Measurements from ENCODE around the gene C1orf53.

GRCh38 chr1:197892684-197893083, 9.7 kb upstream of the C1orf53 start:
- TF ChIP-seq, protein P1, sequence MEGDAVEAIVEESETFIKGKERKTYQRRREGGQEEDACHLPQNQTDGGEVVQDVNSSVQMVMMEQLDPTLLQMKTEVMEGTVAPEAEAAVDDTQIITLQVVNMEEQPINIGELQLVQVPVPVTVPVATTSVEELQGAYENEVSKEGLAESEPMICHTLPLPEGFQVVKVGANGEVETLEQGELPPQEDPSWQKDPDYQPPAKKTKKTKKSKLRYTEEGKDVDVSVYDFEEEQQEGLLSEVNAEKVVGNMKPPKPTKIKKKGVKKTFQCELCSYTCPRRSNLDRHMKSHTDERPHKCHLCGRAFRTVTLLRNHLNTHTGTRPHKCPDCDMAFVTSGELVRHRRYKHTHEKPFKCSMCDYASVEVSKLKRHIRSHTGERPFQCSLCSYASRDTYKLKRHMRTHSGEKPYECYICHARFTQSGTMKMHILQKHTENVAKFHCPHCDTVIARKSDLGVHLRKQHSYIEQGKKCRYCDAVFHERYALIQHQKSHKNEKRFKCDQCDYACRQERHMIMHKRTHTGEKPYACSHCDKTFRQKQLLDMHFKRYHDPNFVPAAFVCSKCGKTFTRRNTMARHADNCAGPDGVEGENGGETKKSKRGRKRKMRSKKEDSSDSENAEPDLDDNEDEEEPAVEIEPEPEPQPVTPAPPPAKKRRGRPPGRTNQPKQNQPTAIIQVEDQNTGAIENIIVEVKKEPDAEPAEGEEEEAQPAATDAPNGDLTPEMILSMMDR (IDR thresholded peaks at IDR 0.05): no peak
- TF ChIP-seq NR1H2 (CRISPR knock-in tag; IDR thresholded peaks at IDR 0.05) (no peak), USF1 (CRISPR knock-in tag; IDR thresholded peaks at IDR 0.05) (no peak), NR2C2 (CRISPR knock-in tag; IDR thresholded peaks at IDR 0.05) (no peak), ATF1 (CRISPR knock-in tag; IDR thresholded peaks at IDR 0.05) (no peak), GABPB1 (CRISPR knock-in tag; IDR thresholded peaks at IDR 0.05) (no peak), ZBTB21 (CRISPR knock-in tag; IDR thresholded peaks at IDR 0.05; ENCODE audit: borderline replicate concordance) (no peak), TEAD4 (CRISPR knock-in tag; IDR thresholded peaks at IDR 0.05) (no peak), E2F4 (CRISPR knock-in tag; IDR thresholded peaks at IDR 0.05; ENCODE audit: borderline replicate concordance, low read depth) (no peak)
- TF ChIP-seq, protein P2, sequence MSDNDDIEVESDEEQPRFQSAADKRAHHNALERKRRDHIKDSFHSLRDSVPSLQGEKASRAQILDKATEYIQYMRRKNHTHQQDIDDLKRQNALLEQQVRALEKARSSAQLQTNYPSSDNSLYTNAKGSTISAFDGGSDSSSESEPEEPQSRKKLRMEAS (CRISPR knock-in tag; IDR thresholded peaks at IDR 0.05): no peak
- TF ChIP-seq, protein P3, sequence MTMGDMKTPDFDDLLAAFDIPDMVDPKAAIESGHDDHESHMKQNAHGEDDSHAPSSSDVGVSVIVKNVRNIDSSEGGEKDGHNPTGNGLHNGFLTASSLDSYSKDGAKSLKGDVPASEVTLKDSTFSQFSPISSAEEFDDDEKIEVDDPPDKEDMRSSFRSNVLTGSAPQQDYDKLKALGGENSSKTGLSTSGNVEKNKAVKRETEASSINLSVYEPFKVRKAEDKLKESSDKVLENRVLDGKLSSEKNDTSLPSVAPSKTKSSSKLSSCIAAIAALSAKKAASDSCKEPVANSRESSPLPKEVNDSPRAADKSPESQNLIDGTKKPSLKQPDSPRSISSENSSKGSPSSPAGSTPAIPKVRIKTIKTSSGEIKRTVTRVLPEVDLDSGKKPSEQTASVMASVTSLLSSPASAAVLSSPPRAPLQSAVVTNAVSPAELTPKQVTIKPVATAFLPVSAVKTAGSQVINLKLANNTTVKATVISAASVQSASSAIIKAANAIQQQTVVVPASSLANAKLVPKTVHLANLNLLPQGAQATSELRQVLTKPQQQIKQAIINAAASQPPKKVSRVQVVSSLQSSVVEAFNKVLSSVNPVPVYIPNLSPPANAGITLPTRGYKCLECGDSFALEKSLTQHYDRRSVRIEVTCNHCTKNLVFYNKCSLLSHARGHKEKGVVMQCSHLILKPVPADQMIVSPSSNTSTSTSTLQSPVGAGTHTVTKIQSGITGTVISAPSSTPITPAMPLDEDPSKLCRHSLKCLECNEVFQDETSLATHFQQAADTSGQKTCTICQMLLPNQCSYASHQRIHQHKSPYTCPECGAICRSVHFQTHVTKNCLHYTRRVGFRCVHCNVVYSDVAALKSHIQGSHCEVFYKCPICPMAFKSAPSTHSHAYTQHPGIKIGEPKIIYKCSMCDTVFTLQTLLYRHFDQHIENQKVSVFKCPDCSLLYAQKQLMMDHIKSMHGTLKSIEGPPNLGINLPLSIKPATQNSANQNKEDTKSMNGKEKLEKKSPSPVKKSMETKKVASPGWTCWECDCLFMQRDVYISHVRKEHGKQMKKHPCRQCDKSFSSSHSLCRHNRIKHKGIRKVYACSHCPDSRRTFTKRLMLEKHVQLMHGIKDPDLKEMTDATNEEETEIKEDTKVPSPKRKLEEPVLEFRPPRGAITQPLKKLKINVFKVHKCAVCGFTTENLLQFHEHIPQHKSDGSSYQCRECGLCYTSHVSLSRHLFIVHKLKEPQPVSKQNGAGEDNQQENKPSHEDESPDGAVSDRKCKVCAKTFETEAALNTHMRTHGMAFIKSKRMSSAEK (CRISPR knock-in tag; IDR thresholded peaks at IDR 0.05; ENCODE audit: borderline replicate concordance): no peak
- TF ChIP-seq, protein P4, sequence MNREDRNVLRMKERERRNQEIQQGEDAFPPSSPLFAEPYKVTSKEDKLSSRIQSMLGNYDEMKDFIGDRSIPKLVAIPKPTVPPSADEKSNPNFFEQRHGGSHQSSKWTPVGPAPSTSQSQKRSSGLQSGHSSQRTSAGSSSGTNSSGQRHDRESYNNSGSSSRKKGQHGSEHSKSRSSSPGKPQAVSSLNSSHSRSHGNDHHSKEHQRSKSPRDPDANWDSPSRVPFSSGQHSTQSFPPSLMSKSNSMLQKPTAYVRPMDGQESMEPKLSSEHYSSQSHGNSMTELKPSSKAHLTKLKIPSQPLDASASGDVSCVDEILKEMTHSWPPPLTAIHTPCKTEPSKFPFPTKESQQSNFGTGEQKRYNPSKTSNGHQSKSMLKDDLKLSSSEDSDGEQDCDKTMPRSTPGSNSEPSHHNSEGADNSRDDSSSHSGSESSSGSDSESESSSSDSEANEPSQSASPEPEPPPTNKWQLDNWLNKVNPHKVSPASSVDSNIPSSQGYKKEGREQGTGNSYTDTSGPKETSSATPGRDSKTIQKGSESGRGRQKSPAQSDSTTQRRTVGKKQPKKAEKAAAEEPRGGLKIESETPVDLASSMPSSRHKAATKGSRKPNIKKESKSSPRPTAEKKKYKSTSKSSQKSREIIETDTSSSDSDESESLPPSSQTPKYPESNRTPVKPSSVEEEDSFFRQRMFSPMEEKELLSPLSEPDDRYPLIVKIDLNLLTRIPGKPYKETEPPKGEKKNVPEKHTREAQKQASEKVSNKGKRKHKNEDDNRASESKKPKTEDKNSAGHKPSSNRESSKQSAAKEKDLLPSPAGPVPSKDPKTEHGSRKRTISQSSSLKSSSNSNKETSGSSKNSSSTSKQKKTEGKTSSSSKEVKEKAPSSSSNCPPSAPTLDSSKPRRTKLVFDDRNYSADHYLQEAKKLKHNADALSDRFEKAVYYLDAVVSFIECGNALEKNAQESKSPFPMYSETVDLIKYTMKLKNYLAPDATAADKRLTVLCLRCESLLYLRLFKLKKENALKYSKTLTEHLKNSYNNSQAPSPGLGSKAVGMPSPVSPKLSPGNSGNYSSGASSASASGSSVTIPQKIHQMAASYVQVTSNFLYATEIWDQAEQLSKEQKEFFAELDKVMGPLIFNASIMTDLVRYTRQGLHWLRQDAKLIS (CRISPR knock-in tag; IDR thresholded peaks at IDR 0.05; ENCODE audit: borderline replicate concordance): no peak
- TF ChIP-seq, protein P5, sequence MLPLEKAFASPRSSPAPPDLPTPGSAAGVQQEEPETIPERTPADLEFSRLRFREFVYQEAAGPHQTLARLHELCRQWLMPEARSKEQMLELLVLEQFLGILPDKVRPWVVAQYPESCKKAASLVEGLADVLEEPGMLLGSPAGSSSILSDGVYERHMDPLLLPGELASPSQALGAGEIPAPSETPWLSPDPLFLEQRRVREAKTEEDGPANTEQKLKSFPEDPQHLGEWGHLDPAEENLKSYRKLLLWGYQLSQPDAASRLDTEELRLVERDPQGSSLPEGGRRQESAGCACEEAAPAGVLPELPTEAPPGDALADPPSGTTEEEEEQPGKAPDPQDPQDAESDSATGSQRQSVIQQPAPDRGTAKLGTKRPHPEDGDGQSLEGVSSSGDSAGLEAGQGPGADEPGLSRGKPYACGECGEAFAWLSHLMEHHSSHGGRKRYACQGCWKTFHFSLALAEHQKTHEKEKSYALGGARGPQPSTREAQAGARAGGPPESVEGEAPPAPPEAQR (CRISPR knock-in tag; IDR thresholded peaks at IDR 0.05): no peak

Measured in WTC11 (cell line).